GM19438 (cell line): Measurements from ENCODE around the gene ACY1.

ENCODE experiments used
- ATAC-seq: cut with Tn5 transposase; IDR thresholded peaks from one replicate; pipeline ENCODE4 v1.9.1; 2021; ENCODE audit warnings: low read depth; ENCODE audit not compliant: unreplicated experiment

The ACY1 gene

DNA sequence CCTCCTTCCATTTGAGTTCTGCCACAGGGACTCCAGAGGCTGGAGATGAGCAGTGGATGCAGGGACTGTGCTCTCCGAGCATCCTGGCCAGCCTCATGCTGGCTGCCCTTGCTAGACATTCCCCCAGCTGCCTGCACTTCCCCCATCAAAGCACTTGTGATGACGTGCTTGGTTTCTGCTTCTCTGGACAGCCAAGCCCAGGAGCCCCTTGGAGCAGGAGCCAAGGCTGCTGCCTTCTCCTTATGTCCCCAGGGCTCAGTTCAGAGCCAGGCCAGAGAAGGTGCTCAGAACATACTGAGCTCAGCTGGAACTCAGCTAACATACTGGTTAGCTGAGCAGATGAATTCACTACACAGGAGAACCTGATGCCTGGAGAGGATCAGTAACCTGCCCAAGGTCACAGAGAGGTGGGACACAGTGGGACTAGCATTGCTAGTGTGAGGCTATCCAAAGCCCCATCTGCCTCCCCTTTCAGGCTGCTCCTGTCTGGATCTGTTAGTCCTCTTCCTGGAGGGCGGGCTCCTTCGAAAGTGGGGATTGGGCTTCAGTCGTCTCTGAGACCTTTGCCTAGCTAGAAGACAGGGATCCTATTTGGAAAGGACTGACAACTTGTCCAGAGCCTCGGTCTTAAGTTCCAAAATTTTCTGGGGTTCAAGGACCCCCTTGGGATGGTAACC lies 20.3 kb upstream of the ACY1 start:
- no peak for ATAC-seq

DNA sequence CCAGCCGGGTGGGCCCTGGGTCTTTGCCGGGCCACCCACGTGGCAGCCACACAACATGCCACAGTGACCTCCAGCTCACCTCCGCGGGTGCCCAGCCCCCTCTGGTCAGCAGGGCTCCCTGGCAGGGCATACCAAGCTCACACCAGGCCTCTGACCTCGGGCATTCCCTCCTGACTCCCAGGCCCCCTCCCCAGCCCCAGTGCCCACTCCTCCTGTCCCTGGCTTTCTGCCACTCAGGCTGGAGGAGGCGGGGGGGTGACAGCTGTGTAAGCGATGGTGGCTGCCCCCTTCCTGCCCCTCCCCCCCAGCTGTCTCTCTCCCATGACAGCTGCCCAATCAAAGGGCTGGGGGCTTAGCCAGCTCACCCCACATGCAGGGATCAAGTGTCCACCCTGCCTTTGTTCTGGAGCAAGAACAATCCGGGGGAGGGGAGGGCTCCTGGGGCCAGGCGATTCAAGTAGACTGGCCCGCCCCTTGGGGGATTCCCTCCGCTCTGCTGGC lies 19.3 kb upstream of the ACY1 start:
- no peak for ATAC-seq

DNA sequence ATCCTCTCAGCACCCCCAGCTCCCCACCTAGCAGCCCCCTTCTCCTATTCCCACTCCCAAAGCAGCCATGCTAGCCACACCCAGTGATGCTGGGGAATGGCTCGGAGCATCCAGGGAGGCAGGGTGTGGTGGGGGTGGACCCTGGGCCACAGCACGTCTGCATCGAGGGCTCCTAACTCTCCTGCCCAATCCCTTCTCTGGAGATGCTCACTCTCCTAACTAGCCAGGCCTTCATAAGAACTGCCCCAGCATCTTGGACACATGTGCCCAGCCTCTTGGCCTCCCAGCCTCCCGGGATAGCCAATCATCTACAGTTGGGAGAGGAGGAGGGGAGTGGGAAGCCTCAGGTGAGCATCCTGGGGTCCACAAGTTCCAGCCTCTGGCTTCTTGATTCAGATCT lies 18.8 kb upstream of the ACY1 start:
- ATAC-seq = no peak

DNA sequence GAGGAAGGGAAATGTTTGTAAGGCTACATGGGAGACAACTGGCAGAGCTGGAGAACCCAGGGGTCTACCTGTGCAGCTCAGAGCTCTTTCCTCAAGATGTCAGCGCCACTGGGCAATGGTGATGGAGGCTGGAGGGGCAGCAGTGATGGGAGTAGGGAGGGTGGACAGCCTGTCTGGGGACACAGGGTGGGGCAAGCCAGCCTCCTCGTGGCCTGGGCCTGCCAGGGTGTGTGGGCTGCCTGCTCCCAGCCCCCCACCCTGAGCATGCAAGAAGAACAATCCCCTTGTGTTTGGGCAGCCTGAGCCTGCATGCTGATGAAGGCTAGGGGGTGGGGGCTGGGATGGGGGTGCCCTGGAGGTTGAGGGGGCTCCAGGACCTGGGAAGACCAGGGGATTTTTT lies 17.3 kb upstream of the ACY1 start:
- ATAC-seq = no peak

DNA sequence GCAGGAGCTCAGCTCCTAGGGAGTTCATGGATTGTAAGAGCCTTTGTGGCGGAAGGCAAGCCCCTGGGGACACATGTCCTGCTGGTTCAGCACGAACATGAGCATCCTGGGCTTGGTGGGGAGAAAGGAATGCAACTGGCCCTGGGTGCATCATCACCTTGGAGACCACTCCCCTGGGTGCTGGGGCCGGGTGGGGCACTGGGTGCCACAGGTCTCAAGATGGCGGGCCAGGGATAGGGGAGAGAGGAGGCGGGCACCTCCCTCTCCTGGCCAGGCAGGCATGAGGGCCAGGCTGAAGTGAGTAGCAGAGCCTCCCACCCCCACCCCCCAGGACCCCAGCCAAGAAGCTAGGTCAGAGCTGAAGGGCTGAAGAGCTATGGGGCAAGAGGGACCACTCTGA lies 16.8 kb upstream of the ACY1 start:
- no peak for ATAC-seq

DNA sequence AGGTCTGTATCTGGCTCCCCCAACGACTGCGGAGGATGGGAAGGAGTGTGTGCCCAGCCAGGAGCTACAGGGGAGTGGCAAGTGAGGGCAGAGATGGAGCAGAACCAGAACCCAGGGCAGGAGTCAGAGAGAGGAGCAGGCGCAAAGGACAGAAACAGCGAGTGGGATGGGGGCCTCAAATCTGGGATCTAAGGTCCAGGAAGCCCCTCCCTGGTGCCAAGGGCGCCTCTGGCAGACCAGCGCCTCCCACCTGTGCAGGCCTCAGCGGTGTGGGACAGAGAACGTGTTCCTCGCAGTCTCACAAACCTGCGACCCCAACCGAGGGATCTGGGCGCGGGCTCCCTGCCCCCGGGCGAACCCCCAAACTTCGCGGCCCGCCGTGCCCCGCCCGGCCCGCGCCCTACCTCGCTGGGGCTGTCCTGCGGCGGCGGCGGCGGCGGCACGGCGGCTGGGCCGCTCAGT lies 16.4 kb upstream of the ACY1 start:
- ATAC-seq = peak; percentile 31

DNA sequence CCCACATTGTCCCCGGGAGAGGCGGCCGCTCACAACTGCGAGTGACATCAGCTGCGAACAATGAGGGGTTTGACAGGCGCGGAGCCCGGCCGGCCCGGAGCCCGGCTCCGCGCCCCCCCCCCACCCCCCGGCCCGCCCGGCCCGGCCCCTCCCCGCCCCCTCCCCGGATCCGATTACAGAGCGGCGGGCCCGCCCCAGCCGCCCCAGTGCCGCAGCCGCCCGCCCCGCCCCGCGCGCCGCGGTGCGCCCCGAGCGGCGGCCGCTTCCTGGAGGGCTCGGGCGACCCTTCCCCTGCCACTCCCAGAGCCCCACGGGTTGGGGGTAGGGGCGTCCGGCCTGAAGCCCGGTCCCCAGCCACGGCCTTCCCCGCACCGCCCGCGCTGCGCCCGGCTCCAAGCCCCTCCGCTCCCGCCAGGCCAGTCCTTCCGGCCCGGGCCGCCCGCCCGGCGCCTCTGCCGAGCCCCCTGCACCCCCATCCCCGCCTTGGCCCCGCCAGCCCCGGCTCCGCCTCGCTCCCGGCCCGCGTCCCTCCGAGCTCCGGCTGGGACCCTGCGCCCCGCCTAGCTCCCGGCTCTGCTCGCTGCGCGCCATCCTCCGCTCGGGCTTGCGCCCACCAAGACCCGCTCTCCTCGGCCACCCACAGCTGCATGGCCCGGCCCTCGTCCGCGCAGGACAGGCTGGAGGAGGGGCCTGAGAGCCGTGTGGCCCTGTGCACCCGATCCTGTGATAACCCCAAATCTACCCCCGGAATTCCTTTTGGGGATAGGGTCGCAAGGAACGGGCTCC lies 15.8 kb upstream of the ACY1 start, which contains the start of gene PCBP4:
Gene PCBP4, minus strand, starts transcription at position 71 of the 786 bp plus-strand sequence. CDS start 6,214 bp downstream, outside the sequence.
- ATAC-seq = peak; percentile 56

DNA sequence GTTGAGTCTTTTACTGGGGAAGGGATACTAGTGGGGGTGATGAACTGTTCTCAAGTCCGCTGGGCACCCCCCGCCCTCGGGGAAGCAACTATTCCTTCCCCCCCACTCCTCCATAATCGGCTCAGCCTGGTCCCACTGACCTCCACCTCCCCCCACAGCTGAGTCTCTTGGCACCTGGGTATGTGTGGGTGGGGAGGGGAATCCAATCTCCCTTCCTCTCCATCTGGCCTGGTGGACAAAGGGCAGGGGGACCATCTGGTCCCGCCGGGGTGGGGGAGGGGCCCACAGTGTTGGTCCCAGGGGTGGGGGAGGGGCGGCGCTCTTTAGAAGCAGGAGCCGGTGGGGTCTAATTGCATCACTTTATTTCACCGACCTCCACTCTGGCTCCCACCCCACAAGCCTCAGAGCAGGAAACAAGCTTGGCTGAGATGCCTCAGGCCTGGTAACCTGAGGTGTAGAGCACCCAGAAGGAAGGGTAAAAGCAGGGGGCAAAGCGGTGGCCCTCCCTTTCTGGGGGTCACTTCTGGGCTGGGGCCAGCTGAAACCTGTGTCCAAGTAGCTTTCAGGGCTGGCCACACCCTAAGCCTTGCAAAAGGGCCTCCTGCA lies 15.1 kb upstream of the ACY1 start:
- no peak for ATAC-seq

DNA sequence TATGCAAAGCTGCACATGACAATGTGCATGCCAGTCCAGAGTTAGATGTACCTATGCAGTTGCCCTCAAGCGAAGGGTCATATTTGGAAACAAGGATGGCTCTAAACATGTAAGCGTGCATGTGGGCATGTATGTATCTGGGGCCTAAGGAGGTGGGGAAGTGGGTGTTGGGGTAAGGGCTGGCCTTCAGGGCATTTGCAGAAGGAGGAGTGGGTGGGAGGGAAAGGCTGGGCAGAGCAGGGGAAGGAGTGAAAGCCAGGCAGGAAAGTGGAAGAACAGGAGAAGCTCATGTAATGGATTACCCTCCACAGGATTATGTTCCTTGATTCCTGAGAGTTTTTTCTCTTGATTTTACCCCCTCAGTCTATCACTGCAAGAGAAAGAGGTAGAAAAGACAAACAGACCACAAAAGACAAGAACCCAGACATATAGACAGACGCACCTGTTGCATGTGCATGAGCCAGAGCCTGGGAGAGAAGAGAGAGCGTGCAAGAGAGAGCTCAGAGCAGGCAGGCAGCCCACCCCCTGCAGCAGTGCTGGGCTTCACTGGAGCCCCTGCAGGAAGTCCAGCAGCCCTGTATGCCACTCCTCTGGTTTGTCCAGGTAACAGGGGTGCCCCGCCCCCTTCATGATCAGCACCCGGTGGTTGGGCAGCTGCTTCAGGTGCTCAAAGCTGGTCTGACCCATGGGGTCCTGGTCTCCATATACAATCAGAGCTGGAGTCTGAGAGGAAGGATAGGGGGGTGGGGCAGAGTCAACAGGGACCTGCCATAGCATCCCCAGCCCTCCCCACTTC lies 14.3 kb upstream of the ACY1 start:
- no peak for ATAC-seq

DNA sequence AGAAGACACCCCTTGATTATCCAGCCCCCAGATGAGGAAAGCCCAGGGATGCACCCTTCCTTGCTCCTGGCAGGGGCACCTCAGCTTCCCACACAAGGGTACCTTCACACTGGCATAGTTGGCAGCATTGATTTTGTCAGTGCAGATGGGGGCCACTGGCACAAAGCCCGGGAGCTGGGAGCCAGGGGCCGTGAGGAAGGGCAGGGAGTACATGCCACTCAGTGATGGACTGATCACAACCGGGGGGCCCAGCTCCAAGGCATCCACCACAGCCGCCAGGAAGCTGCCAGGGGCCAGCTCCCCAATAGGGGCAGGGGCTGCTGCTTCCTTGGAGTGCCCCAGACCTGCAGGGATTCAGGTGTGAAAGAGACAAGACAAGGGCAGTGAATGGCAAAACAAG lies 13.5 kb upstream of the ACY1 start:
- ATAC-seq = no peak

DNA sequence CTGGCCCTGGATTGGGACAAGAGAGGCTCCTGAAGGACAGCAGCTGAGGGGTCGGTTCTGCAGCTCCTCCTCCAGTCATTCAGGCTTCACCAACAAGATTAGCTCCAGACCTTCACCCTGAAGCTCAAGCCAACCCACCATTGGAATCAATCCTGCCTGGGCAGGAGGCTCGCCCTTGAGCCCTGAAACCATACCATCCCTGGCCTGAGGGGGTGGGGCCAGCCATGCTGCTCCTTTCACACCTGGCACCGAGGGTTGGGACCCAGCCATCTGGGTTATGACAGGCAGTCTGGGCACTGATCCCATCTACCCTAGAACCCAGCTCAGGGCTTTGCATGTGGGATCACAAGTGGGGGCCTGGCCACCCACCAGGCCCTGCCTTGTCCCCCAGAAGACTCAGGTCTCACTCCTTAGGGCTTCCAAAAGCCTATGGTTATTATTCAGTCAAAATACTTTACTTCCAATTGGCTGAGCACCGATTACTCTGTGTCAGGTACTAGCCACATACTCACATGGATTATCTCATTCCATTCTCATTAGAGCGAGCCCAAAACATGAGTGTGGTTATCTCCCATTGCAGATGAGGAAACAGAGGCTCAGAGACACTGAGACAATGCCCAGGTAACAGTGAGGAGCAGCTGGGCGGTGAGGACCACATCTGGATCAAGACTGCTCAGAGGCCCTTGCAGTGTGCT lies 12.6 kb upstream of the ACY1 start:
- ATAC-seq = no peak

DNA sequence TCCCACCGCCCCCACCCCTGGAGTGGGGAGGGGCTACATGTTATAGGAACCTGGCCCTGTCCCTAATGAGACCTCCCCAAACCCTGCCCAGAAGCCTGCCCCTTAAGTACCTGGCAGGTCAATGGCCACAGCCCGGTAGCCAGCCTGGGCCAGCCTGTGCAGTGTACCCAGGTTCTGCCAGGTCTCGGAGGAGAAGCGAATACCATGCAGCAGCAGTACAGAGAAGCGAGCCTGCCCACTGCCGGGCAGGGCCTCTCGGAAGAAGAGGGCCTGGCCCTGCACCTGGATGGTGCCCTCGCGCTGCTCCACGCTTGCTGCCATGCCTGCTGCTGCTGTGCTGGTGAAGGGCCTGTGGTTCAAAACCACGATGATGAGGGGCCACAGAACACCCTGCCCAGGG lies 12.0 kb upstream of the ACY1 start:
- no peak for ATAC-seq

DNA sequence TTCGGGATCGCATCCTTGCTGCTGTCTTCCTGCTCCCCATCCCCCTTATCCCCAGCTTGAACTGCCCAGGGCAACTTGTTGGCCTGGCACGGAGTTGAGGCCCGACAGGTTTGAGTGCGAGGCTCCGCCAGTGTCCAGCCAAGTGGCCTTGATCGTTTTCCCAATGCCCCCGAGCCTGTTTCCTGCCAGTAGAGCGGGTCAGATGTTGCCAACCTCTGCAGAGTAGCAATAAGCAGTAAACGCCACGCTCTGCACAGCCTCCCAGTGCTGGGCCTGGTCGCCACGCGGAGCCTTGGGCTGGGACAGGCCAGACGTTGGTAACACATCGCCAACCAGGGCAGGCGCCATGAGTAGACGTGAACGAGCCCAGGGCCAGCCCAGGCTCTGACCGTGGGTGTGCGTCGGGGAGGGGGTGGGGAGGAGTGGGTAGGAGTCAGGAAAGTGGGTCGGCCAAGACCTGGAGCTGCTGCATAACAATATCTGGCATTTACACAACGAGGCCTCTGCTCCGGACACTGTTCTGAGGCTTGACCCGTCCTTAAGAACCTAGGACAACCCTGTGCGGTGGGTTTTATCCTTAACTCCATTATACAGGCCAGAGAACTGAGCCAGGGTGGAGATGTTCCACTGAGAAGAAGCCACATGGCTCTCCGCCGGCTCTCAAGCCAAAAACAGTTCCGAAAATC lies 8.9 kb upstream of the ACY1 start:
- ATAC-seq = no peak

DNA sequence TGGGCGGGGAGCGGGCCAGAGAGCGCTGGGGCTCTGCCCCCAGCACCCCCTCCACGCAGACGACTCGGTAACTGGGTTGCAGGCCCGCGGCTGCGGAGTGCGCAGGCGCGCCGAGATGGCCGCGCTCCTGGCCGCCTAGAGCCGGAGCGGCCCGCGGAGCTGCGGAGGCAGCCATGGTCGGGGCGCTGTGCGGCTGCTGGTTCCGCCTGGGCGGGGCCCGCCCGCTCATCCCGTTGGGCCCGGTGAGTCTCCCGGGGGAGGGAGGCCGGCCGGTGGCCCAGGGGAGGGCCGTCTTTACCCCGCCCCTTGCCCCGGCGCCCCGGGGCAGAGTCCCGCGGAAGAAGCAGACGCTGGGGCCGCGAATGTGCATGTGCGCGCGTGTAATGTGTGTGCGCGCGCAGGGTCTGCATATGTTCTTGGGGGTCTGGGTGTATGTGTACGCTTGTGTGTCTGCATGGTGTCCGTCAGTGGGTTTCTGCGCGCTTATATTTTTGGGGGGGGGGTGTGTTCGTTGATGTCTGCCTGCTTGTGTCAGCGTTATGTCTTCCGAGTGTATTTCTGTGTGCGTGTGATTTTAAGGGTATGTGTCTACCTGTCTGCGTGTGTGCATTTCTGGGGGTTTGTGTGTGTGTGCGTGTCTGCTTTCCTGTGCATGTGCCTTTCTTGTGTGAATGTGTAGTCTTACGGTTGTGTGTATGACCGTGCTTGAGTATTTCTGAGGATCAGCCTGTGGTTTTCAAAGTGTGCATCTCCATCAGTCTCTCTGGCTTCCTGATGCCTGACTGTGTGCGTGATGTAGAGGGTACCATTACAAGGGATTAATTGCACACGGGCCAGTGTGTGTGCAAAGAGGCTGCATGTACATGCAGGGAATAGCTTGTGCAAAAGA lies 8.1 kb upstream of the ACY1 start, which contains the start of gene ABHD14A:
Gene ABHD14A, plus strand, starts transcription at position 102 of the 889 bp plus-strand sequence. Its CDS starts 72 bp downstream, at position 174.
- no peak for ATAC-seq

DNA sequence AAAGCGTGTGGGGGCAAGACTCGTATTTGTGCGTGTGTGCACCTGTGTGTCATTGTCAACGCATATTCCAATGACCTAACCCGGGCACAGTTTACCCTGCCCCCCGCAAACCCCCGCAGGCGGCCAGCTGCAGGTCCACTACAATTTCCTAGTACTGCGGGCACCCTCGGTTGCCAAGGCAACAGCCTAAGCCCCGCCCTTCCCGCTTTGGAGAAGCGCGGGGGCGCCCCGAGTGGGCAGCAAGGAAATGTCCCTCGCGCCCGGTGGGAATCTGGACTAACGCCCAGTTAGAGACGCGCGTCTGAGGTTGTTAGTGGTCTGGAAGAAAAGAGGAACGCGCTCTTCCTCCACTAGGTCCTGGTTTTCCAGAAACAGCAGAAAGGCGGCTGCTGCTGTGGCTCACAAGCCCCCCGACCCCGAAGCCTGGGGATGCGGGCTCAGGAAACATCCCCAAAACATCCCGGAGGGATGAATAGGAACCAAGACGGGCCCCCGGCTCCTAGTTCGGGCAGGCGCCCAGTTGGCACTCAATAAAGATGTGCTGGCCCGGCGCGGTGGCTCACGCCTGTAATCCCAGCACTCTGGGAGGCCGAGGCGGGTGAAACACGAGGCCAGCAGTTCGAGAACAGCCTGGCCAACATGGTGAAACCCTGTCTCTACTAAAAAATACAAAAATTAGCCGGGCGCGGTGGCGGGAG lies 7.3 kb upstream of the ACY1 start:
- no peak for ATAC-seq

DNA sequence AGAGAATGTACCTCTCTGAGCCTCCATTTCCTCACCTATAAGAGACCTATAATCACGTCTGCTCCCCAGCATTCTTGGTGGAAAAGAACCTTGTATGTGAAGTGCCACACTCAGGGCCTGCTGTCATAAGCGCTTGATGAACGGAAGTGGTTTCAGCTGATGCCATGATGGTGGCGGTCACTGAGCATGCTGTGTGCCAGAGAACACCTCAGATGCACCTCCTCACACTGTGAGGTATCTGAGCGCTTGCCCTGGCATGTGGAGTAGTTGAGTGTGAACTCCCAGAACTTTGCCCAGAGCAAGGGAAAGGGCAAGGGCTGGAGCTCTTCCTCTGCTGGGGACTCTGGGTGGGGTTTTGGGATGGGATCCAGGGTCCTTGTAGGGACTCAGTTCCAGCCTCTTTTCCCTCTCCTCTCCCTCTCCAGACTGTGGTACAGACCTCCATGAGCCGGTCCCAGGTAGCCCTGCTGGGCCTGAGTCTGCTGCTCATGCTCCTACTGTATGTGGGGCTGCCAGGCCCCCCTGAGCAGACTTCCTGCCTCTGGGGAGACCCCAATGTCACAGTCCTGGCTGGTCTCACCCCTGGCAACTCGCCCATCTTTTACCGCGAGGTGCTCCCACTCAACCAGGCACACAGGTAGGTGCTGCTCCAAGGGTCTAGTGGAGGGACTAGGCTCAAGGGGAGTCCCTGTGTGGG lies 5.7 kb upstream of the ACY1 start:
- no peak for ATAC-seq

DNA sequence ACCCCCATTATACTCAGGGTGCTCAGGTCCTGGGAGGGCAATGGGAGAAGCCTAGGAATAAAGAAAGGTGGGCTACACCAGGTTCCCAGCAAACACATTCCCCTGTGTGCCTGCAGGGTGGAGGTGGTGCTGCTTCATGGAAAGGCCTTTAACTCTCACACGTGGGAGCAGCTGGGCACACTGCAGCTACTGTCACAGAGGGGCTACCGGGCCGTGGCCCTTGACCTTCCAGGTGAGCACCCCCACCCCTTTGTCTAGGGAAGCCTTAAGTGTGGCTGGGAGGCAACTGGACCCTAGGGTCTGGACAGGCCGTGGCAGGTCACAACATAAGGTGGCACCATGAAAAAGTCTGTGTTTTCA lies 5.2 kb upstream of the ACY1 start:
- no peak for ATAC-seq
